Neural cell (in vitro differentiated cells): ENCODE data around the gene LPCAT4. TPM values are rescaled to one million over a fixed set of nuclear protein-coding genes. Genes with fewer than 3 reads are reported as not detected.

Experiments
- H2AFZ ChIP-seq: fragments of 200-600, 300-800 bp; sonication (generic), shearing (Covaris generic); 2 replicates; pipeline ENCODE4 v1.6.0; 2014; ENCODE audit warnings: low read depth, mild to moderate bottlenecking, antibody characterized with exemption, low read length, moderate library complexity
- H3F3A ChIP-seq: fragments of 200-600 bp; shearing (Covaris generic); 2 replicates; pipeline ENCODE4 v1.6.1; 2016; ENCODE audit warnings: mild to moderate bottlenecking, moderate library complexity, mixed read lengths, antibody characterized with exemption, low read length; ENCODE audit not compliant: insufficient read depth, poor library complexity, severe bottlenecking
- H3K27ac ChIP-seq: fragments of 200-600, 300-800 bp; sonication (generic), shearing (Covaris generic); 2 replicates; pipeline ENCODE4 v1.5.1; 2014; ENCODE audit warnings: mild to moderate bottlenecking, low read length, moderate library complexity
- H3K27me3 ChIP-seq: fragments of 300-800, 200-600 bp; sonication (generic), shearing (Covaris generic); 2 replicates; pipeline ENCODE4 v1.6.0; 2014; ENCODE audit warnings: mild to moderate bottlenecking, low read depth, low read length, moderate library complexity; ENCODE audit not compliant: insufficient read depth
- H3K36me3 ChIP-seq: fragments of 300-800, 200-600 bp; sonication (generic), shearing (Covaris generic); 2 replicates; pipeline ENCODE4 v1.5.1; 2014; ENCODE audit warnings: mild to moderate bottlenecking, antibody characterized with exemption, low read length, moderate library complexity; ENCODE audit not compliant: insufficient read depth
- H3K4me2 ChIP-seq: fragments of 300-800, 200-600 bp; sonication (generic), shearing (Covaris generic); 2 replicates; pipeline ENCODE4 v1.6.0; 2014; ENCODE audit warnings: mild to moderate bottlenecking, low read length
- H3K4me3 ChIP-seq: fragments of 300-800, 200-600 bp; sonication (generic), shearing (Covaris generic); 2 replicates; pipeline ENCODE4 v1.5.1; 2014; ENCODE audit warnings: mild to moderate bottlenecking, low read length, moderate library complexity
- H3K79me2 ChIP-seq: fragments of 200-600 bp; shearing (Covaris generic); replicated peaks from 2 replicates; pipeline ENCODE4 v1.6.0; 2014; ENCODE audit warnings: mild to moderate bottlenecking, low read length, moderate library complexity; ENCODE audit not compliant: insufficient read depth
- H3K9ac ChIP-seq: fragments of 300-800, 200-600 bp; sonication (generic), shearing (Covaris generic); 2 replicates; pipeline ENCODE4 v1.6.1; 2016; ENCODE audit warnings: mild to moderate bottlenecking, low read length, mixed read lengths
- H3K9me2 ChIP-seq: fragments of 200-600 bp; shearing (Covaris generic); 2 replicates; pipeline ENCODE4 v1.6.1; 2016; ENCODE audit warnings: mild to moderate bottlenecking, low read length, mixed read lengths; ENCODE audit not compliant: insufficient read depth
- H3K9me3 ChIP-seq: fragments of 200-600, 300-800 bp; sonication (generic), shearing (Covaris generic); 2 replicates; pipeline ENCODE4 v1.6.1; 2016; ENCODE audit warnings: mild to moderate bottlenecking, mixed run types, low read length, moderate library complexity, mixed read lengths
- H4K20me1 ChIP-seq: fragments of 200-600 bp; shearing (Covaris generic); 2 replicates; pipeline ENCODE4 v1.6.1; 2016; ENCODE audit warnings: mild to moderate bottlenecking, mixed run types; ENCODE audit not compliant: insufficient read depth
- CTCF ChIP-seq: fragments of 450-650 bp; IDR thresholded peaks from 2 replicates; pipeline ENCODE4 v1.5.1; 2014; ENCODE audit warnings: antibody characterized with exemption, mild to moderate bottlenecking, moderate library complexity; ENCODE audit not compliant: poor library complexity, severe bottlenecking
- EP300 ChIP-seq: fragments of 450-650 bp; conservative IDR thresholded peaks from 2 replicates; pipeline ENCODE4 v1.6.1; 2014; ENCODE audit warnings: antibody characterized with exemption, mild to moderate bottlenecking, moderate library complexity; ENCODE audit not compliant: poor library complexity, severe bottlenecking
- EZH2 ChIP-seq: fragments of 200-600, 300-800 bp; shearing (Covaris generic), sonication (generic); IDR thresholded peaks from 2 replicates; pipeline ENCODE4 v1.6.1; 2014; ENCODE audit warnings: antibody characterized with exemption, low read length, borderline replicate concordance, mild to moderate bottlenecking; ENCODE audit not compliant: insufficient read depth, poor library complexity, severe bottlenecking
- MXI1 ChIP-seq: fragments of 450-650 bp; conservative IDR thresholded peaks from 2 replicates; pipeline ENCODE4 v1.6.1; 2014; ENCODE audit warnings: antibody characterized with exemption, mild to moderate bottlenecking; ENCODE audit not compliant: poor library complexity, severe bottlenecking
- POLR2AphosphoS5 ChIP-seq: IDR thresholded peaks from 2 replicates; pipeline ENCODE4 v1.6.1; 2012
- RAD21 ChIP-seq: fragments of 450-650 bp; conservative IDR thresholded peaks from 2 replicates; pipeline ENCODE4 v1.6.1; 2014; ENCODE audit warnings: antibody characterized with exemption, mild to moderate bottlenecking, moderate library complexity
- REST ChIP-seq: IDR thresholded peaks from 2 replicates; pipeline ENCODE4 v1.6.1; 2012; ENCODE audit warnings: borderline replicate concordance
- SMC3 ChIP-seq: fragments of 450-650 bp; conservative IDR thresholded peaks from 2 replicates; pipeline ENCODE4 v1.6.1; 2014; ENCODE audit warnings: antibody characterized with exemption, mild to moderate bottlenecking, moderate library complexity; ENCODE audit not compliant: poor library complexity
- TAF1 ChIP-seq: IDR thresholded peaks from 2 replicates; pipeline ENCODE4 v1.6.1; 2012; ENCODE audit warnings: low read depth
- polyA plus RNA-seq: library from polyadenylated mRNA; depleted of rRNA; stranded (reverse); fragments of >200 nt; gene quantifications from 2 replicates; pipeline ENCODE4 v1.2.3, GENCODE V29; 2014

LPCAT4 gene
- polyA plus RNA-seq, 1 donor from 2014 or later, result 76.7 TPM

GRCh38 chr15:34330279-34330678 lies 36.7 kb downstream of the LPCAT4 start:
- Histone ChIP-seq H3K9me3 (no peaks in the 10 kb centered on the region), H3K79me2 (no peaks in the 10 kb centered on the region), H4K20me1 (no peaks in the 10 kb centered on the region), H3K9ac (no peak overlapping the region), H3K27me3 (no peaks in the 10 kb centered on the region), H3F3A (no peaks in the 10 kb centered on the region), H3K4me3 (no peak overlapping the region), H3K4me2 (no peak overlapping the region), H3K9me2 (no peaks in the 10 kb centered on the region), H3K36me3 (no peaks in the 10 kb centered on the region), H2AFZ (no peak overlapping the region), H3K27ac (no peak overlapping the region)
- TF ChIP-seq RAD21 (no peak), REST (no peak), CTCF (no peak), EZH2 (no peak), EP300 (no peak), TAF1 (no peak), POLR2AphosphoS5 (no peak), SMC3 (no peak), MXI1 (no peak)

GRCh38 chr15:34329006-34329405 lies 38.0 kb downstream of the LPCAT4 start:
- Histone ChIP-seq H3K9me3 (no peaks in the 10 kb centered on the region), H3K4me3 (no peak overlapping the region), H3K4me2 (no peak overlapping the region), H3K79me2 (no peaks in the 10 kb centered on the region), H3F3A (no peaks in the 10 kb centered on the region), H3K36me3 (no peaks in the 10 kb centered on the region), H3K27ac (no peak overlapping the region), H2AFZ (no peak overlapping the region), H3K9ac (no peak overlapping the region), H3K27me3 (no peaks in the 10 kb centered on the region), H3K9me2 (no peaks in the 10 kb centered on the region), H4K20me1 (no peaks in the 10 kb centered on the region)
- TF ChIP-seq RAD21 (no peak), SMC3 (no peak), MXI1 (no peak), POLR2AphosphoS5 (no peak), CTCF (no peak), EZH2 (no peak), TAF1 (no peak), REST (no peak), EP300 (no peak)
